Stimulated activated CD4-positive, alpha-beta T cell treated with anti-CD3 and anti-CD28 coated beads, Interleukin-4, amount 100 ng/mL, for 4 hours (primary cell): ENCODE data around the gene CABP2.
"Not testable (repeated sequence)": the region's sequence is repeated elsewhere in the genome, so short reads cannot be mapped to it uniquely, and the experiment has no call there.

Experiments
- DNase-seq, 2 experiments: peaks; one replicate each; pipeline ENCODE4 v3.0.0-alpha.2; 2020

The CABP2 gene

DNA sequence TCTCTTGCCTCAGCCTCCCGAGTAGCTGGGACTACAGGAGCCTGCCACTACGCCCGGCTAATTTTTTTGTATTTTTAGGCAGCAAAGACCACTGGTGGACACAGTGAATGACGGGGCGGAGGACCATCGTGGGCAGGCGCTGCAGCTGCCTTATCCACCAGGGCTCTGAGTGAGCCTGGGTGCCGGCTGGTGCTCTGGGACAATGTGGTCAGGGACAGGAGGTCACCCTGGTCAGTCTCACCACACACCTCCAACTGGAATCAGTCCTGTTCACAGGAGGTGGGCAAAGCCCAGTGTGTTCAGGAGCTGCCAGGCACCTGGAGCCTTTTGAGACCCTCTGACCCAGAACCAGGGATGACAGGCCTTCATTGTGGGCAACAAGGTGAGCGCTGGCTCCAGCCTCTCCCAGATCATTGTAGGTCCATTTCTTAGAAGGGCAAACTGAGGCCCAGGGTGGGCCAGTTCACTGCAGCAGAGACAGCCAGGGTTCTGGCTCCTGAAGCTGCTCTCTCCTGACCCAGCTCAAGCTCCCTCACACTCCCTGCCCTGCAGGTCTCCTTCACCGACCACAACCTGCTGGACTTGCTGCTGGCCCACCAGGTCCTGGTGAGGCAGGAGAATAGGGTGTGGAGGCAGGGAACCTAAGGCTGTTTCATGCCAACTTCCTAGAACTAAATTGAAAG lies 15.7 kb upstream of the CABP2 start:
- no peak for DNase-seq

GRCh38 chr11:67538306-67538705 lies 15.1 kb upstream of the CABP2 start:
- no peak for DNase-seq

GRCh38 chr11:67535561-67535960 lies 12.3 kb upstream of the CABP2 start:
- no peak for DNase-seq

GRCh38 chr11:67534070-67534679 lies 10.9 kb upstream of the CABP2 start:
- DNase-seq, result no peak

GRCh38 chr11:67532889-67533288 lies 9.6 kb upstream of the CABP2 start:
- no peak for DNase-seq

- DNase-seq, result no peak
Observed at GRCh38 chr11:67530282-67530592, 7.0 kb upstream of the CABP2 start.

DNA sequence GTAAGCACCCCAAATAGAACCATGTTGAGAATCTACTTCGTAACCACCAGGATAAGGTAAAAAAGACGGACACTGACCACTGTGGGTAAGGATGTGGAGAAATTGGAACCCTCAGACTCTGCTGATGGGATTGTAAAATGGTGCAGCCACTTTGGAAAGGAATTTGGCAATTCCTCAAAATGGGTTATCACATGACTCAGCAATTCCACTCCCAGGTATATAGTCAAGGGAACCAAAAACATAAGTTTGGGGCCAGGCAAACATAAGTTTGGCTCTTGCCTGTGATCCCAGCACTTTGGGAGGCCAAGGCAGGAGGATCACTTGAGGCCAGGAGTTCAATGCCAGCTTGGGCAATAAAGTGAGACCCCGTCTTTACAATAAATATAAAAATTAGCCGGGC lies 5.1 kb upstream of the CABP2 start:
- DNase-seq, result no peak

GRCh38 chr11:67525275-67525976 lies 2.2 kb upstream of the CABP2 start:
- DNase-seq, result no peak

- no peak for DNase-seq
Observed at GRCh38 chr11:67524480-67524808, 1.2 kb upstream of the CABP2 start.

- DNase-seq, result no peak
Observed at GRCh38 chr11:67523556-67524479, 572 bp upstream of the CABP2 start.

DNA sequence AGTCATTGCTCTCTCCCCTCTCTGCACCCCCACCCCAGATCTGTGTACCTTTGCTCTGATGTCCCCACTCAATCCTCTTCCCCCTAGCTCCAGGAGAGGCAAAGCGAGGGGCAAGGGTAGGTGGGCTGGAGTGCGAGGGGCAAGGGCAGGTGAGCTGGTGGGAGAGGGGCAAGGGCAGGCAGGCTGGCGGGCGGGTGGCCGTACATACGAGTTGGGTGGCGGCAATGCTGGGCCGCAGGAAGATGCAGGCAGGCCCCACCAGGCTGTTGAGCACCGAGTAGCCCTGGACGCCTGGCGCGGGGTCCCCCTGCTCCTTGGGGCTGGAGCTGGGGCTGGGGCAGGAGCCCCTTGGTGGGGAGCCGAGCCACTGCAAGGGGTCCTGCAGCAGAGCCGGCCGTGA lies 908 bp downstream of the CABP2 start:
- DNase-seq, result no peak

DNA sequence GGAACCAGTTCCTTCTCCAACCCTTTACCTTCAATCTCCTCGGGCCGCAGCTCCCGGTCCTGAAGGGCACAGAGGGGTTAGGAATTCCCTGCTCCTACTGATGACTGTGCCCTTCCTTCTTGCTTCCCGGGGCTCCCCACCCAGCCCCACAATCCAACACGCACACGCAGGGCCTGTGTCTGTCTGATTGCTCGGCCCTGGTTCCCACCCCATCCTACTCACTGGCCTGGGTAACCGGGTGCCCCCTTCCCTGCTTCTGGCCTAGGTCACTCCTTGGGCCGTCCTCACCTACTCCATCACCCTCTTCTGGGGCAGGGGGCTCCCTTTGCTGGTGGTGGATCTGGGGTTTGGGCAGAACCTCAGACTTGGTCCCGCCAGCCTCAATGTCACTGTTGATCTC lies 1.3 kb downstream of the CABP2 start:
- DNase-seq, result no peak

DNA sequence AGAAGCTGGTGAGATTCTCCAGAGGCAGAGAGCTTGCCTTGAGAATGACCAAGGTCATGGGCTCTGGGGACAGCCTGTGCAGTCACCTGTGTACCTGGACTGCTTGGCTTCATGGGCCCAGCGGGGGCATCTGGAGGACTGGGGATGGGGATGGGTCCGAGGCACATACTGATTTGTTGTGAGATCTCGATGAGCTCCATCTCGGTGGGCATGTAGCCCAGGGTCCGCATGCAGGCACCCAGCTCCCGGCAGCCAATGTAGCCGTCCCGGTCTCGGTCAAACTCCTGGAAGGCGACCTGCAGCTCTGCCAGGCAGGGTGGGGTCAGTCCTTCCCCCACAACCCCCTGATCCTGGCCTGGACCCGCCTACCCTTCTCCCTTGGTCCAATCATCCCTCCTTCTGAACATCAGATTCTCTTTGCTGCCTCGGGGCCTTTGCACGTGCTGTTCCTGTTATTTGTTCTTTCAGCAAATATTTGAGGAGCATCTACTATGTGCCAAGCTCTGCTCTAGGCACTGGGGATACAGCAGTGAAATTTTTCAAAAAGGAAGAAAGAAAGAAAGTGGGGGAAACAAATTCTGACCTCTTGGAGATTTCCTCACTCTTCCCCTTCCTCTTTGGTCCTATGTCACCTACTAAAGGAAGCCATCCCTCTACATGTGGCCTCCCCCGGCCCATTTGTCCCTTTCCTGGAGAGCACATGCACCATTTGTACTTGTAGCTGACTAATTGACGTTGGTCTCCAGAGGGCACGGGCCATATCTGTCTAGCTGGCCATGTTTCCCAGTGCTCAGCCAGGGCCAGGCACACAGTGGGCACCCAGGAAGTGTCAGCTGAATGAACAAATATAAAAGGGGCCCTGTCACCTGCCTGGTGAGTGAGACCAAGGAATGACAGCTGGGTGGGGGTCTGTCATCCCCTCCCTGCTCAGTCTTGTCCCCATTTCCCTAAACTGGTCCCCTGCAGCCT lies 2.1 kb downstream of the CABP2 start:
- DNase-seq, result no peak

GRCh38 chr11:67519726-67520125 lies 3.5 kb downstream of the CABP2 start:
- no peak for DNase-seq

DNA sequence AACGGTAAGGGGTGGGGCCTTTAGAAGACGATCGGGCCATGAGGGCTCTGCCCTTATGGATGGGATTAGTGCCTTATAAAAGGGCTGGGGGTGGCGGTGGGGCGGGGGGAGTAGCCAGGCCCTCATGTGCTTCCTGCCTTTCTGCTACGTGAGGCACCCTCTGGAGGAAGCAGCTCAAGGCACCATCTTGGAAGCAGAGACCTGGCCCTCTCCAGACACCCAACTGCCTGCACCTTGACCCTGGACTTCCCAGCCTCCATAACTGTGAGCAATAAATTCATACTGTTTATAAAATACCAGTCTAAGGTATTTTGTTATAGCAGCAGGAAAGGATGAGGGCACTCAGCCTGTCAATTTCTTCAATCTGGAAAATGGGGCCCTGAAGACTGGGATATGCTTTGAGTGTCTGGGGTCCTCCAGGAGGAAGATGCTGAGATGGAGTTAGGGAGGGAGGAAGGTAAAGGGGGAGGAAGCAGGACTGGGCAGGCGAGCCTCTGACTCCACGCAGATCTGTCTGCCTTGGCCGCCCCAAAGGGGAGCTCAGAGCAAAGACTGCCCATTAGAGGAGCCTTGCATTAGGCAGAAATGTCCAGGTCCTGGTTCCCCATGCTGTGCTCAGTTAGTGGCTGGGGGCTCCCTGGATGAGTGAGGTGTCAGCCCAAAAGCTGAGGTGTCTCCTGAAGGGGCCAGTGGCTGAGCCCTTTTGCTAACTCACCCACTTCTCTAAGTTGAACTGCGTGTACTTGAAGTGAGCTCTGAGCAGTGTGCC lies 5.3 kb downstream of the CABP2 start:
- no peak for DNase-seq

DNA sequence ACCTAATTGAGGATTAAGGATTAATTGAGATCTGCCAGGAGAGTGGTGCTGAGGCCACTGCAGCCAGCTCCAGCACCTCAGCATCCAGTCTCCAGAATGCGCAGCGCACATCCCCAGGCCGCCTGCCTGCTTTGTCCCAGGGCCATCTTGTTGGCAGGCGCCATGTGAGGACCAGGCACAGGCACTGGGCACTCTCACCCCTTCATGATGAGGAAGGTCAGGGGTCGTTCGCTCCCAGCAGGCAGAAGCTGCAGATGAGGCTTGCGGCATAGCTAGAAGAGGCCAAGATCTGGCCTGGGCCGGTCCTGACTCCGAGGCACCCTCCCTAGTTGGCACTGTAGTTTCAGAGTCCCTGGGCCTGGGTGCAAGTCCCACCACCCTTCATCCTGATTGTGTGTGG lies 6.4 kb downstream of the CABP2 start:
- DNase-seq, result no peak

- no peak for DNase-seq
Observed at GRCh38 chr11:67514116-67514515, 9.1 kb downstream of the CABP2 start.

DNA sequence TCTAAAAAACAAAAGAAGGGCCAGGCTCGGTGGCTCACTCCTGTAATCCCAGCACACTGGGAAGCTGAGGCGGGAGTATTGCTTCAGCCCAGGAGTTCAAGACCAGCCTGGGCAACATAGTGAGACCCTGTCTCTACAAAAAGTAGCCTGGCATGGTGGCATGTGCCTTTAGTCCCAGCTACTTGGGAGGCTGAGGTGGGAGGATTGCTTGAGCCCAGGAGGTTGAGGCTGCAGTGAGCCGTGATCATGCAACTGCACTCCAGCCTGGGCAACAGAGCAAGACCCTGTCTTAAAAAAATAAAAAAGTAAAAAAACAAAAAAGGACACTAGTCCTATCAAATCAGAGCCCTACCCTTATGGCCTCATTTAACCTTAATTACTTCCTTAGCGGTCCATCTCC lies 11.7 kb downstream of the CABP2 start:
- DNase-seq, result not testable (repeated sequence)

GRCh38 chr11:67510023-67510345 lies 13.3 kb downstream of the CABP2 start:
- DNase-seq, result no peak

GRCh38 chr11:67508486-67509121 lies 14.6 kb downstream of the CABP2 start:
- DNase-seq, result peak; percentile 97 to 100

DNA sequence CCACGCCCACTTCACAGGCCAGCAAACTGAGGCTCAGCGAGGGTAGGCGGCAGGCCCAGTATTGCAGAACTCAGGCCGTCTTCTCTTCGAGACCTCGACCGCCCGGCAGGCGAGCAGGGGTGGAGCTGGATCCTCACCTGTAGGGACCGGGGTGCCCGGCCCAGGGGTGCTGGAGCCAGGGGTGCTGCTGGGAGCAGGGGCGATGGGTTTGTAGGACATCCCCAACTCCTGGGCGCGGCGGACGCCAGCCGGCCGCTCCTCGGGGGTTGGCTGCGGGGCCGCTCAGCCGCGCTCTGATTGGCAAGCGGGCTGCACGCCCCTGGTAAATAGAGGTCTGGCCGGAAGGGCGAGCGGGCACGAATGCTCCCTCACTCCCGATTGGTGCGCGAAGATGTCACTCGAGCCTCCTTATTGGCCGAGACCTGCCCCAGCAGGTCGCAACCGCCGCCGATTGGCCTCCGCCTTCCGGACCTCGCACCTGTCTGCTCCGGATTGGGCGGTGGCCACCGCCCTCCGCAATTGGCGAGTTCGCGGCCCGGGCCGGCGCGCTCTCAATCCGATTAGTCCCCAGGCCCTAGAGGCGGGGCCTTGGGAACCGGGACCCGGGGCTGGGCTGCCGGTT lies 15.3 kb downstream of the CABP2 start, which contains the start of gene CDK2AP2:
TSS of gene CDK2AP2 (minus strand) at position 299 of the 622 bp plus-strand sequence. CDS start at position 219, 80 bp downstream.
- peak; percentile 97 to 98 for DNase-seq
